IMR-90 (cell line): ENCODE measurements around the gene DCAF5. TPM values are rescaled to one million over a fixed set of nuclear protein-coding genes. Genes with fewer than 3 reads are reported as not detected.

Experiments
- ATAC-seq: fragments of 200-7000 bp; cut with Tn5 transposase; 2 replicates; pipeline ENCODE4 v1.9.1; 2020; ENCODE audit warnings: low read depth, mild to moderate bottlenecking, moderate library complexity
- BruUV-seq: library from RNA; stranded (reverse); fragments of 400-500 nt; replicated peaks from 2 replicates; lab custom pipeline; 2021; lab: Mats Ljungman, UMichigan
- CTCF ChIA-PET: fragments of 300-600 bp; formaldehyde crosslinking; extraction: SDS; loops from one replicate; lab custom pipeline; 2021; ENCODE audit warnings: antibody characterized with exemption; lab: Yijun Ruan, JAX
- POLR2A ChIA-PET: fragments of 300-600 bp; sonication (Branson Sonifier 250); formaldehyde crosslinking; loops from one replicate; lab custom pipeline; 2022; ENCODE audit warnings: antibody characterized with exemption; ENCODE audit not compliant: unreplicated experiment; lab: Charles Lee
- DNase-seq: peaks from one replicate; pipeline ENCODE4 v3.0.0; 2013
- H2AFZ ChIP-seq: replicated peaks from 2 replicates; pipeline ENCODE3; 2013; ENCODE audit warnings: low read length, mild to moderate bottlenecking; ENCODE audit not compliant: poor library complexity
- H2AK5ac ChIP-seq: 2 replicates; pipeline ENCODE4 v1.6.1; 2013; ENCODE audit warnings: low read depth, low read length, inconsistent platforms
- H2AK9ac ChIP-seq: replicated peaks from 2 replicates; pipeline ENCODE3; 2013; ENCODE audit warnings: mild to moderate bottlenecking, low read depth, low read length, moderate library complexity; ENCODE audit not compliant: poor library complexity
- H2BK120ac ChIP-seq: 2 replicates; pipeline ENCODE4 v1.6.1; 2013; ENCODE audit warnings: low read depth, low read length, inconsistent platforms
- H2BK15ac ChIP-seq: 3 replicates; pipeline ENCODE4 v1.6.1; 2013; ENCODE audit warnings: low read depth, low read length, inconsistent platforms
- H2BK20ac ChIP-seq: 2 replicates; pipeline ENCODE4 v1.6.1; 2013; ENCODE audit warnings: low read depth, mild to moderate bottlenecking, inconsistent platforms, low read length, moderate library complexity
- H2BK5ac ChIP-seq: 2 replicates; pipeline ENCODE4 v1.6.1; 2013; ENCODE audit warnings: mild to moderate bottlenecking, low read depth, low read length, inconsistent platforms; ENCODE audit not compliant: poor library complexity, severe bottlenecking
- H3K14ac ChIP-seq: replicated peaks from 2 replicates; pipeline ENCODE4 v1.6.1; 2013; ENCODE audit warnings: low read depth, low read length, inconsistent platforms
- H3K18ac ChIP-seq: 2 replicates; pipeline ENCODE4 v1.6.1; 2013; ENCODE audit warnings: low read depth, low read length, control low read depth
- H3K23ac ChIP-seq: 2 replicates; pipeline ENCODE4 v1.6.1; 2013; ENCODE audit warnings: low read depth, low read length, inconsistent platforms
- H3K27ac ChIP-seq: 2 replicates; pipeline ENCODE4 v1.5.1; 2013; ENCODE audit warnings: mild to moderate bottlenecking, control low read depth, low read length; ENCODE audit not compliant: insufficient read depth
- H3K27me3 ChIP-seq: 2 replicates; pipeline ENCODE4 v1.6.1; 2013; ENCODE audit warnings: low read length; ENCODE audit not compliant: control insufficient read depth, insufficient read depth
- H3K36me3 ChIP-seq: 2 replicates; pipeline ENCODE4 v1.6.1; 2013; ENCODE audit warnings: low read length, mixed read lengths; ENCODE audit not compliant: control insufficient read depth, insufficient read depth
- H3K4ac ChIP-seq: 2 replicates; pipeline ENCODE4 v1.6.1; 2013; ENCODE audit warnings: low read depth, low read length, inconsistent platforms
- H3K4me1 ChIP-seq: 2 replicates; pipeline ENCODE4 v1.6.1; 2013; ENCODE audit warnings: low read length, mixed read lengths; ENCODE audit not compliant: control insufficient read depth, insufficient read depth
- H3K4me2 ChIP-seq: 2 replicates; pipeline ENCODE4 v1.6.1; 2013; ENCODE audit warnings: low read depth, mild to moderate bottlenecking, control low read depth, low read length, moderate library complexity
- H3K4me3 ChIP-seq: 2 replicates; pipeline ENCODE4 v1.5.1; 2013; ENCODE audit warnings: low read depth, mild to moderate bottlenecking, control low read depth, low read length, moderate library complexity; ENCODE audit not compliant: insufficient read depth
- H3K56ac ChIP-seq: 2 replicates; pipeline ENCODE4 v1.6.1; 2013; ENCODE audit warnings: low read length, inconsistent platforms; ENCODE audit not compliant: insufficient read depth; ENCODE audit errors: extremely low read depth
- H3K79me1 ChIP-seq, 2 experiments: 2 replicates each; pipeline ENCODE4 v1.6.1; 2013; ENCODE audit warnings: low read length in 2 of 2, inconsistent platforms in 1 of 2, low read depth in 1 of 2
- H3K9ac ChIP-seq: 2 replicates; pipeline ENCODE4 v1.6.1; 2013; ENCODE audit warnings: low read depth, low read length, control low read depth
- H3K9me1 ChIP-seq: 2 replicates; pipeline ENCODE4 v1.6.1; 2013; ENCODE audit warnings: low read length, inconsistent platforms; ENCODE audit not compliant: insufficient read depth
- H3K9me3 ChIP-seq: 2 replicates; pipeline ENCODE4 v1.6.1; 2013; ENCODE audit warnings: low read length; ENCODE audit not compliant: control insufficient read depth, insufficient read depth
- H4K20me1 ChIP-seq: 2 replicates; pipeline ENCODE4 v1.6.1; 2013; ENCODE audit warnings: low read length, inconsistent platforms; ENCODE audit not compliant: insufficient read depth
- H4K5ac ChIP-seq: 2 replicates; pipeline ENCODE4 v1.6.1; 2013; ENCODE audit warnings: mild to moderate bottlenecking, low read depth, low read length, control low read depth
- H4K8ac ChIP-seq, 2 experiments: 2 replicates each; pipeline ENCODE4 v1.6.1; 2013; ENCODE audit warnings: low read depth in 2 of 2, low read length in 2 of 2, control low read depth in 1 of 2, inconsistent platforms in 1 of 2
- H4K91ac ChIP-seq: 2 replicates; pipeline ENCODE4 v1.6.1; 2013; ENCODE audit warnings: low read depth, low read length, inconsistent platforms; ENCODE audit not compliant: insufficient read depth
- BHLHE40 ChIP-seq: fragments of 150-350 bp; IDR thresholded peaks from 2 replicates; pipeline ENCODE4 v1.6.1; 2016; ENCODE audit warnings: mild to moderate bottlenecking, low read depth, low read length
- CEBPB ChIP-seq: IDR thresholded peaks from 2 replicates; pipeline ENCODE4 v1.6.1; 2012; ENCODE audit warnings: low read depth, low read length, improper control_type of control experiment
- CTCF ChIP-seq: conservative IDR thresholded peaks from 2 replicates; pipeline ENCODE4 v1.5.1; 2012; ENCODE audit warnings: mild to moderate bottlenecking, low read depth, low read length, improper control_type of control experiment
- FOS ChIP-seq: fragments of 150-350 bp; IDR thresholded peaks from 2 replicates; pipeline ENCODE4 v1.6.1; 2016; ENCODE audit warnings: low read depth, low read length
- MAFK ChIP-seq: IDR thresholded peaks from 2 replicates; pipeline ENCODE4 v1.6.1; 2012; ENCODE audit warnings: low read depth, low read length, improper control_type of control experiment
- MAZ ChIP-seq: IDR thresholded peaks from 2 replicates; pipeline ENCODE4 v1.6.1; 2012; ENCODE audit warnings: low read depth, mild to moderate bottlenecking, low read length, improper control_type of control experiment, moderate library complexity, borderline replicate concordance
- MXI1 ChIP-seq: IDR thresholded peaks from 2 replicates; pipeline ENCODE4 v1.6.1; 2012; ENCODE audit warnings: low read depth, mild to moderate bottlenecking, low read length, moderate library complexity, borderline replicate concordance
- POLR2A ChIP-seq: IDR thresholded peaks from 2 replicates; pipeline ENCODE4 v1.6.1; 2012; ENCODE audit warnings: mild to moderate bottlenecking, low read depth, low read length
- RAD21 ChIP-seq: IDR thresholded peaks from 2 replicates; pipeline ENCODE4 v1.6.1; 2012; ENCODE audit warnings: low read length, improper control_type of control experiment
- RCOR1 ChIP-seq: IDR thresholded peaks from 2 replicates; pipeline ENCODE4 v1.6.1; 2012; ENCODE audit warnings: mild to moderate bottlenecking, low read length, improper control_type of control experiment; ENCODE audit not compliant: insufficient replicate concordance
- RFX5 ChIP-seq: IDR thresholded peaks from 2 replicates; pipeline ENCODE4 v1.8.0; 2012; ENCODE audit warnings: low read depth, mild to moderate bottlenecking, low read length, moderate library complexity
- SMC3 ChIP-seq: fragments of 150-350 bp; IDR thresholded peaks from 2 replicates; pipeline ENCODE4 v1.6.1; 2016; ENCODE audit warnings: low read depth, mild to moderate bottlenecking, antibody characterized with exemption, low read length, moderate library complexity
- USF2 ChIP-seq: fragments of 150-350 bp; IDR thresholded peaks from 2 replicates; pipeline ENCODE4 v1.6.1; 2017; ENCODE audit warnings: mild to moderate bottlenecking, antibody characterized with exemption, low read length, low read depth
- WGBS, 2 experiments: methylation state at CpG; one replicate each; pipeline versions ENCODE4 v1.1.5 to v1.1.7; 2013; ENCODE audit warnings: missing lambda C conversion rate in 2 of 2; ENCODE audit not compliant: insufficient read length in 1 of 2; ENCODE audit errors: extremely low coverage in 2 of 2; 5-methylcytosine and 5-hydroxymethylcytosine counted together
- dilution Hi-C: fragments of 300-500 bp; cut with HindIII; formaldehyde crosslinking; loops from one replicate; pipeline ENCODE4 v1.14.3; 2018; ENCODE audit warnings: low sequenced_read_pairs; ENCODE audit not compliant: unreplicated experiment
- in situ Hi-C: fragments of 300-500 bp; cut with MboI; formaldehyde crosslinking; loops from 3 replicates; pipeline ENCODE4 v1.14.3; 2019; ENCODE audit warnings: low sequenced_read_pairs, inconsistent platforms, mixed read lengths
- intact Hi-C: fragments of 100-400 bp; cut with micrococcal nuclease; formaldehyde crosslinking; loops from 2 replicates; pipeline ENCODE4 v1.10.0; 2022
- polyA plus RNA-seq, 3 experiments: library from polyadenylated mRNA; depleted of rRNA; stranded (reverse); fragments of >200 nt; gene quantifications; 2 replicates each; pipeline ENCODE4 v1.2.3, GENCODE V29; 2012; ENCODE audit warnings: low replicate concordance in 1 of 3
- total RNA-seq: library from RNA; depleted of rRNA; stranded (reverse); fragments of >200 nt; gene quantifications from 2 replicates; pipeline ENCODE4 v1.2.3, GENCODE V29; 2012
- TF ChIP-seq, protein P1 (sequence below): fragments of 150-350 bp; IDR thresholded peaks from 2 replicates; pipeline ENCODE4 v1.6.1; 2016; ENCODE audit warnings: low read depth, mild to moderate bottlenecking, low read length, moderate library complexity, borderline replicate concordance

Gene DCAF5
- total and polyA plus RNA-seq, 2 of the 4 experiments (the other 2 are of a cell fraction): 17.6 to 30.4 TPM

- no peak overlapping the region for H3K4ac ChIP-seq
- peaks cover 3% of the 10 kb centered on the region; the same call in 1 of the 2 replicates for H3K9me1 ChIP-seq
- no peak overlapping the region for H3K23ac ChIP-seq
- no peak for DNase-seq
- H2BK20ac ChIP-seq: no peak overlapping the region
- H2BK120ac ChIP-seq: no peak overlapping the region
- H4K8ac ChIP-seq: no peak overlapping the region
- no peak overlapping the region for H3K56ac ChIP-seq
- H3K9ac ChIP-seq: no peak overlapping the region
- peaks cover 28% of the 10 kb centered on the region for H3K36me3 ChIP-seq
- H4K91ac ChIP-seq: no peak overlapping the region
- no peak overlapping the region for H2BK15ac ChIP-seq
- TF ChIP-seq BHLHE40: no peak
- no peak for TF ChIP-seq RCOR1
- TF ChIP-seq USF2: no peak
- TF ChIP-seq FOS: no peak
- TF ChIP-seq SMC3: no peak
- TF ChIP-seq POLR2A: no peak
- TF ChIP-seq, protein P1, sequence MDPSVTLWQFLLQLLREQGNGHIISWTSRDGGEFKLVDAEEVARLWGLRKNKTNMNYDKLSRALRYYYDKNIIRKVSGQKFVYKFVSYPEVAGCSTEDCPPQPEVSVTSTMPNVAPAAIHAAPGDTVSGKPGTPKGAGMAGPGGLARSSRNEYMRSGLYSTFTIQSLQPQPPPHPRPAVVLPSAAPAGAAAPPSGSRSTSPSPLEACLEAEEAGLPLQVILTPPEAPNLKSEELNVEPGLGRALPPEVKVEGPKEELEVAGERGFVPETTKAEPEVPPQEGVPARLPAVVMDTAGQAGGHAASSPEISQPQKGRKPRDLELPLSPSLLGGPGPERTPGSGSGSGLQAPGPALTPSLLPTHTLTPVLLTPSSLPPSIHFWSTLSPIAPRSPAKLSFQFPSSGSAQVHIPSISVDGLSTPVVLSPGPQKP: no peak
- no peak for TF ChIP-seq MAFK
- TF ChIP-seq RAD21: no peak
- TF ChIP-seq CEBPB: no peak
- TF ChIP-seq CTCF: no peak
- no peak for TF ChIP-seq MXI1
- TF ChIP-seq RFX5: no peak
- TF ChIP-seq MAZ: no peak
- no peak overlapping the region for H3K27ac ChIP-seq
- no peak overlapping the region for H3K14ac ChIP-seq
- no peak overlapping the region for H3K4me2 ChIP-seq
- H4K5ac ChIP-seq: no peak overlapping the region
- WGBS, 2 experiments: 80% methylated on average over 1 of the region's 2 CpGs; no CpG with 5 or more reads in 1 of the 2 experiments
- no peaks in the 10 kb centered on the region for H3K27me3 ChIP-seq
- no peaks in the 10 kb centered on the region for H3K4me1 ChIP-seq
- intact Hi-C loops (no loop called here), dilution Hi-C loops (no loop called here), in situ Hi-C loops (loop anchor here (25.0 kb wide), 1 partner anchor 1227 kb away; no protein-coding TSS in a partner anchor)
- H3K79me1 ChIP-seq: peaks cover 13 to 17% of the 10 kb centered on the region in 2 experiments
- H3K9me3 ChIP-seq: no peaks in the 10 kb centered on the region
- H2AFZ ChIP-seq: no peak overlapping the region
- ChIA-PET CTCF (interaction anchor here (0.9 kb wide), 1 partner anchor 203 kb away, joined by 3 read pairs; no protein-coding TSS in a partner anchor), POLR2A (interaction anchor here (0.6 kb wide), 1 partner anchor 255 kb away, joined by 5 read pairs; no protein-coding TSS in a partner anchor)
- peaks cover 9% of the 10 kb centered on the region; the same call in 1 of the 2 replicates for H4K20me1 ChIP-seq
- H3K18ac ChIP-seq: no peak overlapping the region
- BruUV-seq: no TSS peak
- H2AK9ac ChIP-seq: no peak overlapping the region
- H2BK5ac ChIP-seq: no peak overlapping the region
- ATAC-seq: no peak
- no peak overlapping the region for H2AK5ac ChIP-seq
- H3K4me3 ChIP-seq: no peak overlapping the region
Measured at GRCh38 chr14:69114763-69115162, 38.2 kb downstream of the DCAF5 start.
